Measurements from ENCODE around the gene RNF223.
"Not testable (repeated sequence)": the region's sequence is repeated elsewhere in the genome, so short reads cannot be mapped to it uniquely, and the experiment has no call there.

Gene RNF223

GRCh38 chr1:1085911-1086841, 12.1 kb upstream of the RNF223 start:
- DNase-seq, result no peak

- no peak for DNase-seq
Observed at GRCh38 chr1:1085171-1085841, 11.2 kb upstream of the RNF223 start.

- no peak for DNase-seq
Observed at GRCh38 chr1:1084372-1085170, 10.5 kb upstream of the RNF223 start.

- no peak for DNase-seq
Observed at GRCh38 chr1:1083416-1084371, 9.6 kb upstream of the RNF223 start.

- DNase-seq, result no peak
Observed at GRCh38 chr1:1082776-1083415, 8.8 kb upstream of the RNF223 start.

GRCh38 chr1:1082239-1082775, 8.2 kb upstream of the RNF223 start:
- DNase-seq, result no peak

- DNase-seq, result no peak
Observed at GRCh38 chr1:1081311-1082238, 7.5 kb upstream of the RNF223 start.

- peak; percentile 1 for DNase-seq
Observed at GRCh38 chr1:1080951-1081310, 6.8 kb upstream of the RNF223 start.

- DNase-seq, result peak; percentile 16
Observed at GRCh38 chr1:1080122-1080757, 6.1 kb upstream of the RNF223 start.

- DNase-seq, result peak; percentile 44
Observed at GRCh38 chr1:1079408-1080121, 5.5 kb upstream of the RNF223 start.

- not testable (repeated sequence) for DNase-seq
Observed at GRCh38 chr1:1077396-1077795, 3.3 kb upstream of the RNF223 start.

GRCh38 chr1:1075148-1075935, 1.2 kb upstream of the RNF223 start:
- DNase-seq, result peak; percentile 1

- no peak for DNase-seq
Observed at GRCh38 chr1:1074631-1075147, 583 bp upstream of the RNF223 start.

GRCh38 chr1:1072849-1073742, 1.0 kb downstream of the RNF223 start:
- no peak for DNase-seq

- DNase-seq, result no peak
Observed at GRCh38 chr1:1072299-1072848, 1.7 kb downstream of the RNF223 start.

- no peak for DNase-seq
Observed at GRCh38 chr1:1071486-1072298, 2.4 kb downstream of the RNF223 start.

Data from stimulated activated CD4-positive, alpha-beta T cell treated with anti-CD3 and anti-CD28 coated beads, Interleukin-4, amount 100 ng/mL, for 1 hour (primary cell).